Keratinocyte (primary cell): ENCODE results near the gene EIF5AL1.
"Not testable (repeated sequence)": the region's sequence is repeated elsewhere in the genome, so short reads cannot be mapped to it uniquely, and the experiment has no call there.

ENCODE experiments used
- CTCF ChIP-seq, 3 experiments: IDR thresholded peaks in 1 of 3; conservative IDR thresholded peaks in 1 of 3; optimal IDR thresholded peaks in 1 of 3; 2 replicates in 2 of 3; 3 replicates in 1 of 3; pipeline versions ENCODE3 to v1.5.1; 2011; ENCODE audit warnings: low read length in 3 of 3, mild to moderate bottlenecking in 3 of 3, moderate library complexity in 2 of 3, control low read depth in 1 of 3, inconsistent platforms in 1 of 3; ENCODE audit not compliant: insufficient read depth in 2 of 3; ENCODE audit errors: extremely low read depth in 1 of 3
- EZH2 ChIP-seq: IDR thresholded peaks from one replicate; pipeline ENCODE4 v1.6.1; 2012; ENCODE audit warnings: inconsistent platforms, mild to moderate bottlenecking, low read length, moderate library complexity

GRCh38 chr10:79508245-79508644 is 4.1 kb upstream of the EIF5AL1 start:
- not testable (repeated sequence) for TF ChIP-seq CTCF (optimal IDR thresholded peaks at IDR 0.05 in 1 of 3, IDR thresholded peaks at IDR 0.05 in 1 of 3, conservative IDR thresholded peaks at IDR 0.05 in 1 of 3; ENCODE audit: extremely low read depth in 1 of 3, insufficient read depth in 2 of 3, low read length in 3 of 3); EZH2
